OCI-LY1 (cell line): Measurements from ENCODE around the gene NAV3.

Experiments
- H2AFZ ChIP-seq: fragments of 200-600 bp; sonication (generic), shearing (Covaris generic); 2 replicates; pipeline ENCODE4 v1.6.0; 2014; ENCODE audit warnings: antibody characterized with exemption, mild to moderate bottlenecking, low read length
- H3F3A ChIP-seq: fragments of 200-600 bp; sonication (generic), shearing (Covaris generic); 2 replicates; pipeline ENCODE4 v1.6.0; 2014; ENCODE audit warnings: mild to moderate bottlenecking, antibody characterized with exemption, low read length, moderate library complexity; ENCODE audit not compliant: insufficient read depth
- H3K27ac ChIP-seq: fragments of 200-600 bp; sonication (generic); 2 replicates; pipeline ENCODE4 v1.5.1; 2014; ENCODE audit warnings: low read length, mixed run types, mild to moderate bottlenecking, low read depth; ENCODE audit not compliant: poor library complexity, severe bottlenecking
- H3K27me3 ChIP-seq: fragments of 200-600 bp; sonication (generic); 2 replicates; pipeline ENCODE4 v1.6.0; 2014; ENCODE audit warnings: antibody characterized with exemption, mild to moderate bottlenecking, low read length, moderate library complexity; ENCODE audit not compliant: insufficient read depth
- H3K36me3 ChIP-seq: fragments of 200-600 bp; sonication (generic); 2 replicates; pipeline ENCODE4 v1.6.1; 2014; ENCODE audit warnings: mild to moderate bottlenecking, antibody characterized with exemption, low read length, moderate library complexity, mixed read lengths; ENCODE audit not compliant: insufficient read depth
- H3K4me1 ChIP-seq: fragments of 200-600 bp; sonication (generic); 2 replicates; pipeline ENCODE4 v1.5.1; 2014; ENCODE audit warnings: mild to moderate bottlenecking, low read length, moderate library complexity; ENCODE audit not compliant: insufficient read depth, severe bottlenecking
- H3K4me2 ChIP-seq: fragments of 200-600 bp; sonication (generic), shearing (Covaris generic); 2 replicates; pipeline ENCODE4 v1.6.1; 2014; ENCODE audit warnings: low read length
- H3K4me3 ChIP-seq: fragments of 200-600 bp; sonication (generic); 2 replicates; pipeline ENCODE4 v1.5.1; 2014; ENCODE audit warnings: low read length, low read depth, mild to moderate bottlenecking, mixed read lengths; ENCODE audit not compliant: poor library complexity, severe bottlenecking
- H3K79me2 ChIP-seq: fragments of 200-600 bp; shearing (Covaris generic); 2 replicates; pipeline ENCODE4 v1.6.1; 2016; ENCODE audit warnings: mixed run types, low read length, mixed read lengths; ENCODE audit not compliant: insufficient read depth
- H3K9ac ChIP-seq: fragments of 200-600 bp; sonication (generic), shearing (Covaris generic); 2 replicates; pipeline ENCODE4 v1.6.1; 2014; ENCODE audit warnings: mild to moderate bottlenecking, low read length, mixed read lengths
- H3K9me2 ChIP-seq: fragments of 200-600 bp; sonication (generic), shearing (Covaris generic); 2 replicates; pipeline ENCODE4 v1.6.1; 2014; ENCODE audit warnings: low read depth, mild to moderate bottlenecking, low read length, mixed read lengths
- H3K9me3 ChIP-seq: fragments of 200-600 bp; shearing (Covaris generic); 2 replicates; pipeline ENCODE4 v1.6.1; 2014; ENCODE audit warnings: low read length, mixed read lengths
- H4K20me1 ChIP-seq: fragments of 200-600 bp; sonication (generic), shearing (Covaris generic); 2 replicates; pipeline ENCODE4 v1.6.0; 2016; ENCODE audit warnings: mild to moderate bottlenecking, low read length; ENCODE audit not compliant: insufficient read depth
- EZH2 ChIP-seq: fragments of 200-600 bp; sonication (generic), shearing (Covaris generic); IDR thresholded peaks from 2 replicates; pipeline ENCODE4 v1.8.0; 2017; ENCODE audit warnings: borderline replicate concordance, mixed run types, mild to moderate bottlenecking, antibody characterized with exemption, low read length, moderate library complexity, mixed read lengths
- TF ChIP-seq, protein P1 (sequence below): fragments of 200-600 bp; sonication (generic), shearing (Covaris generic); IDR thresholded peaks from 2 replicates; pipeline ENCODE4 v1.5.1; 2017; ENCODE audit warnings: mild to moderate bottlenecking, antibody characterized with exemption, low read length, moderate library complexity, mixed read lengths

NAV3 gene

DNA sequence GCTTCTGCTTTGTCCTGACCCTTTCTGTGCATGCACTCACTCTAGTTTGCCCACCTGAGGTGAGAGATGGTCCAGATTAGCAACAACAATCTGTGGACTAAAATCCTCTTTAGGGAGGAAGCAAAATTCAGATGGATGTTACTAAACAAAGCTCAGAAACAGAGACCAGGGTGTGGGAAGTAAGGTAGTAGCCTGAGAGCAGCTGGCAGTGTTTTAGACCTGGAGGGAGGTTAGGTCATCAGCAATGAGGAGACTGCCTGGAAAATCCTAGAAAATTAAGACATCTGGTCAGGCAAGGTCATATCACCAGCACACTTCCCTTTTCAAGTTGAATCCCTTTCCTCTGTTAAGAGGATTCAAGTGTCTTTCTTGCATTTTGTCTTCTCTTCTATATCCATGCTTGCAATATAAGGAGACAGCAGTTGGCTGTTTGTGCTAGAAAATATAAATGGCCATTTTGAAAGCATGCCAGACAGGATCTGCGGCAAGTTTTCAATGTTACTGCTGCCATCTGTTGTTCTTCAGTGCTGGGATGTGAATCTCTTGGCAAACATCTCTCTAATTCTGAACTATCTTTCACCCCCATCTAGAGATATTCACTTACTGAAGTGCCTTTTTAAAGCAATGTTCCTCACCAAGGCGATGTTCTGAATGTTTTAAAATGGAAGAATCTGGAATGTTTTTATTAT lies 266.4 kb downstream of the NAV3 start:
- TF ChIP-seq, protein P1, sequence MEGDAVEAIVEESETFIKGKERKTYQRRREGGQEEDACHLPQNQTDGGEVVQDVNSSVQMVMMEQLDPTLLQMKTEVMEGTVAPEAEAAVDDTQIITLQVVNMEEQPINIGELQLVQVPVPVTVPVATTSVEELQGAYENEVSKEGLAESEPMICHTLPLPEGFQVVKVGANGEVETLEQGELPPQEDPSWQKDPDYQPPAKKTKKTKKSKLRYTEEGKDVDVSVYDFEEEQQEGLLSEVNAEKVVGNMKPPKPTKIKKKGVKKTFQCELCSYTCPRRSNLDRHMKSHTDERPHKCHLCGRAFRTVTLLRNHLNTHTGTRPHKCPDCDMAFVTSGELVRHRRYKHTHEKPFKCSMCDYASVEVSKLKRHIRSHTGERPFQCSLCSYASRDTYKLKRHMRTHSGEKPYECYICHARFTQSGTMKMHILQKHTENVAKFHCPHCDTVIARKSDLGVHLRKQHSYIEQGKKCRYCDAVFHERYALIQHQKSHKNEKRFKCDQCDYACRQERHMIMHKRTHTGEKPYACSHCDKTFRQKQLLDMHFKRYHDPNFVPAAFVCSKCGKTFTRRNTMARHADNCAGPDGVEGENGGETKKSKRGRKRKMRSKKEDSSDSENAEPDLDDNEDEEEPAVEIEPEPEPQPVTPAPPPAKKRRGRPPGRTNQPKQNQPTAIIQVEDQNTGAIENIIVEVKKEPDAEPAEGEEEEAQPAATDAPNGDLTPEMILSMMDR = no peak
- no peak for TF ChIP-seq EZH2
- Histone ChIP-seq H3F3A (no peaks in the 10 kb centered on the region), H3K9me2 (no peaks in the 10 kb centered on the region), H2AFZ (no peak overlapping the region), H4K20me1 (no peaks in the 10 kb centered on the region), H3K9me3 (no peaks in the 10 kb centered on the region), H3K4me1 (no peaks in the 10 kb centered on the region), H3K4me3 (no peak overlapping the region), H3K4me2 (no peak overlapping the region), H3K27me3 (no peaks in the 10 kb centered on the region), H3K9ac (no peak overlapping the region), H3K27ac (no peak overlapping the region), H3K79me2 (no peaks in the 10 kb centered on the region), H3K36me3 (no peaks in the 10 kb centered on the region)

DNA sequence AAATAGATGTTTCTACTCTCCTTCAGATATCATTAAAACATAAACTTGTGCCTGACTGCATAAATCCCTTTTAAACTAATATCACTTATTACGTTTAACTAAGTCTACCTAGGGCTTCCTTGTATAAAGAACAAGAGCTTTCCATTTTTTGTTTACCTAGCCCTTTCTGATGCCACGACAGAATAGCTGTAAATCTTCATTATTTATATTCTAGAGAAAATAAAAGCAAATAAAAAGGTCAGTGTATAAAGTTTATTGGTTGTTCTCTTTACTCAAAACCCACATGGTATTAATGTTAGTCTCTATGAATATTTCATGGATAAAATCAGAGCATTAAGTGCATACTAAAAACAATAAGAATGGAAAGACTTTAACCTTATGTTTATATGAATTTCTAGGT lies 269.1 kb downstream of the NAV3 start:
- H3K4me1 ChIP-seq = no peaks in the 10 kb centered on the region
- no peaks in the 10 kb centered on the region for H3K79me2 ChIP-seq
- H3K4me2 ChIP-seq = no peak overlapping the region
- H4K20me1 ChIP-seq = no peaks in the 10 kb centered on the region
- no peak overlapping the region for H3K9ac ChIP-seq
- H2AFZ ChIP-seq = no peak overlapping the region
- H3F3A ChIP-seq = no peaks in the 10 kb centered on the region
- TF ChIP-seq, protein P1 = no peak
- TF ChIP-seq EZH2 = no peak
- no peak overlapping the region for H3K4me3 ChIP-seq
- H3K27me3 ChIP-seq = no peaks in the 10 kb centered on the region
- H3K27ac ChIP-seq = no peak overlapping the region
- H3K36me3 ChIP-seq = no peaks in the 10 kb centered on the region
- no peaks in the 10 kb centered on the region for H3K9me3 ChIP-seq
- no peaks in the 10 kb centered on the region for H3K9me2 ChIP-seq

DNA sequence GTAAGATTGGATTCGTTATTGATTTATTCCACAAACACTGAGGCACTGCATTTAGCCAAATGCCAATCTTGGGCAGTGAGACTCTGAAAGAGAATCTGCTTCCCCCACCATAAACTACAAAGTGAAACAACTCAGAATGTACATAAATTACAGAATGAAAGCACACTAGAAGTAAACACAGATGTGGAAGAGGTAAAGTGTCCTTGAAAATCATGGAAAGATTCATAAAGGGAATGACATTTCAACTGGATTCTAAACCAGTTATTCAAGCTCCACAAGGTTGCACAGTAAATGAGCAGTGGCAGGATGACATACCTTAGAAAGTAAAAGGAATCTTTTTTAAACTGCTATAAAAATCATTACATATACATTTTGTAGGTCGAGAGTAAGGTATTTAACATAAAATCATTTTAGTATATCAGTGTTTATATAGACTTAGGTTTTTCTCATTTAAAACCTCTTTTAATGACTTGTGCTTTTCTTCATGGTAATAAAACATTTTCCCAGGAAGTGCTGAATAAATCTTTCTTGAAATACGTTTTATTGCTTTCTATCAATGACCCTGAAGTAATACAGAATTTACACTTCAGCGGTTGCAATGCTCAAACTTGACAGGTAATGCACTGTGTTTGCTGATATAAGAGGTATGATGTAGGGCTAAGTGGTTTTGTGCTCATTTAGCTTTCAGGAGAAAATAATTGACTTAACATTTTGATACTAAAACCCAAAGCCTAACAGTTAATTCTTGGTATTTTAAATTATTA lies 270.6 kb downstream of the NAV3 start:
- Histone ChIP-seq H3K79me2 (no peaks in the 10 kb centered on the region), H3K27ac (no peak overlapping the region)

More for the DNA sequence above, 270.6 kb downstream of the NAV3 start:
- Histone ChIP-seq H3K36me3 (no peaks in the 10 kb centered on the region), H3K4me3 (no peak overlapping the region), H3F3A (no peaks in the 10 kb centered on the region), H3K9me3 (no peaks in the 10 kb centered on the region), H3K9ac (no peak overlapping the region), H3K4me2 (no peak overlapping the region), H2AFZ (no peak overlapping the region), H3K9me2 (no peaks in the 10 kb centered on the region), H4K20me1 (no peaks in the 10 kb centered on the region), H3K4me1 (no peaks in the 10 kb centered on the region), H3K27me3 (no peaks in the 10 kb centered on the region)
- no peak for TF ChIP-seq EZH2
- TF ChIP-seq, protein P1 = no peak
